Liver (tissue), 9 donors: ENCODE results near the gene RAI1. TPM values are rescaled to one million over a fixed set of nuclear protein-coding genes. Genes with fewer than 3 reads are reported as not detected.
A peak's percentile ranks its signal among the peaks of the same experiment; 100 is the strongest.

Experiments used
- DNase-seq: peaks from one replicate; pipeline ENCODE4 v3.0.0-alpha.2; 2017; ENCODE audit warnings: low spot score
- H3K27ac ChIP-seq, 2 donors: one replicate each; pipeline ENCODE4 v1.7.0; 2013; ENCODE audit warnings: inconsistent platforms in 2 of 2, low read length in 2 of 2, control low read depth in 1 of 2, low read depth in 1 of 2, mild to moderate bottlenecking in 1 of 2
- H3K27me3 ChIP-seq, 4 donors: one replicate each; pipeline versions ENCODE4 v1.6.1 to v1.7.0; 2013; ENCODE audit warnings: low read length in 3 of 4, inconsistent platforms in 1 of 4, mild to moderate bottlenecking in 1 of 4, moderate library complexity in 1 of 4; ENCODE audit not compliant: control insufficient read depth in 4 of 4, insufficient read depth in 4 of 4
- H3K36me3 ChIP-seq, 4 donors: one replicate each; pipeline versions ENCODE4 v1.6.1 to v1.7.0; 2013; ENCODE audit warnings: low read length in 3 of 4, mild to moderate bottlenecking in 3 of 4, low read depth in 1 of 4, moderate library complexity in 1 of 4; ENCODE audit not compliant: control insufficient read depth in 4 of 4, insufficient read depth in 3 of 4
- H3K4me1 ChIP-seq, 4 donors: one replicate each; pipeline versions ENCODE4 v1.6.1 to v1.7.0; 2013; ENCODE audit warnings: low read length in 3 of 4, mild to moderate bottlenecking in 3 of 4, moderate library complexity in 1 of 4; ENCODE audit not compliant: control insufficient read depth in 4 of 4, insufficient read depth in 4 of 4
- H3K4me3 ChIP-seq, 3 donors: one replicate each; pipeline versions ENCODE4 v1.6.1 to v1.7.0; 2013; ENCODE audit warnings: low read length in 3 of 3, control low read depth in 1 of 3, low read depth in 1 of 3, mild to moderate bottlenecking in 1 of 3
- H3K9ac ChIP-seq, 2 donors: one replicate each; pipeline ENCODE4 v1.7.0; 2013; ENCODE audit warnings: low read length in 2 of 2, mild to moderate bottlenecking in 2 of 2, moderate library complexity in 2 of 2, control low read depth in 1 of 2, low read depth in 1 of 2
- H3K9me3 ChIP-seq, 4 donors: one replicate each; pipeline versions ENCODE4 v1.6.1 to v1.7.0; 2013; ENCODE audit warnings: low read length in 3 of 4; ENCODE audit not compliant: control insufficient read depth in 4 of 4
- CTCF ChIP-seq: fragments of 150-350 bp; IDR thresholded peaks from 2 replicates; pipeline ENCODE4 v1.5.1; 2017; ENCODE audit warnings: improper control_type of control experiment, low read depth, low read length; ENCODE audit not compliant: missing input control
- EGR1 ChIP-seq, 2 donors: IDR thresholded peaks; 2 replicates each; pipeline ENCODE4 v1.6.1; 2016 to 2018; ENCODE audit warnings: antibody characterized with exemption in 2 of 2, low read depth in 2 of 2
- FOXA1 ChIP-seq: IDR thresholded peaks from 2 replicates; pipeline ENCODE4 v1.6.1; 2016; ENCODE audit warnings: antibody characterized with exemption
- FOXA2 ChIP-seq: IDR thresholded peaks from 2 replicates; pipeline ENCODE4 v1.6.1; 2016; ENCODE audit warnings: antibody characterized with exemption
- GABPA ChIP-seq, 2 donors: IDR thresholded peaks in 1 of 2; conservative IDR thresholded peaks in 1 of 2; 2 replicates each; pipeline ENCODE4 v1.6.1; 2016; ENCODE audit warnings: antibody characterized with exemption in 2 of 2, mild to moderate bottlenecking in 1 of 2, moderate library complexity in 1 of 2
- HNF4G ChIP-seq: IDR thresholded peaks from 2 replicates; pipeline ENCODE4 v1.6.1; 2016; ENCODE audit warnings: antibody characterized with exemption
- JUND ChIP-seq, 2 donors: IDR thresholded peaks; 2 replicates each; pipeline ENCODE4 v1.6.1; 2016; ENCODE audit warnings: antibody characterized with exemption in 2 of 2
- MAX ChIP-seq: IDR thresholded peaks from 2 replicates; pipeline ENCODE4 v1.6.1; 2016; ENCODE audit warnings: antibody characterized with exemption
- NR2F2 ChIP-seq: IDR thresholded peaks from 2 replicates; pipeline ENCODE4 v1.6.1; 2016; ENCODE audit warnings: antibody characterized with exemption
- RAD21 ChIP-seq, 2 donors: IDR thresholded peaks; 2 replicates each; pipeline ENCODE4 v1.6.1; 2016; ENCODE audit warnings: antibody characterized with exemption in 2 of 2, mild to moderate bottlenecking in 2 of 2
- RXRA ChIP-seq, 2 donors: IDR thresholded peaks; 2 replicates each; pipeline ENCODE4 v1.6.1; 2017 to 2018; ENCODE audit warnings: antibody characterized with exemption in 2 of 2, mild to moderate bottlenecking in 1 of 2
- SP1 ChIP-seq: IDR thresholded peaks from 2 replicates; pipeline ENCODE4 v1.6.1; 2018; ENCODE audit warnings: antibody characterized with exemption, mild to moderate bottlenecking
- TAF1 ChIP-seq: conservative IDR thresholded peaks from 2 replicates; pipeline ENCODE4 v1.6.1; 2016; ENCODE audit warnings: antibody characterized with exemption, mild to moderate bottlenecking
- YY1 ChIP-seq: IDR thresholded peaks from 2 replicates; pipeline ENCODE4 v1.6.1; 2016; ENCODE audit warnings: antibody characterized with exemption, mild to moderate bottlenecking
- WGBS: extraction: QIAGEN DNeasy Blood & Tissue Kit; methylation state at CpG from one replicate; pipeline ENCODE4 v1.1.7; 2013; 5-methylcytosine and 5-hydroxymethylcytosine counted together
- polyA plus RNA-seq, 2 donors: library from polyadenylated mRNA; stranded (reverse) in 1 of 2; unstranded in 1 of 2; fragments of 200-250 nt in 1 of 2; fragments of >200 nt in 1 of 2; fragmentation: Nextera tagmentation in 1 of 2; extraction: Ambion mirVana in 1 of 2; gene quantifications; one replicate each; pipeline versions ENCODE4 v1.2.1 to v1.2.3, GENCODE V29; 2013 to 2015
- total RNA-seq, 2 donors: library from RNA; depleted of rRNA; stranded (reverse); fragments of >200 nt; gene quantifications; one replicate each; pipeline ENCODE4 v1.2.3, GENCODE V29; 2014
- TF ChIP-seq, protein P1 (sequence below): IDR thresholded peaks from 2 replicates; pipeline ENCODE4 v1.6.1; 2016; ENCODE audit warnings: antibody characterized with exemption
- TF ChIP-seq, protein P2 (sequence below): IDR thresholded peaks from 2 replicates; pipeline ENCODE4 v1.6.1; 2016; ENCODE audit warnings: antibody characterized with exemption
- TF ChIP-seq, protein P3 (sequence below): IDR thresholded peaks from 2 replicates; pipeline ENCODE4 v1.6.1; 2016; ENCODE audit warnings: antibody characterized with exemption, mild to moderate bottlenecking
- donor health status: healthy.
- donor health status: healthy.
- donor health status: healthy.
- donor health status: healthy.
- donor health status: healthy.

Gene RAI1
- total and polyA plus RNA-seq, 4 donors: 0.57 to 7.6 (median 5.3) TPM

GRCh38 chr17:17815436-17816200 is 134.4 kb downstream of the RAI1 start:
- Histone ChIP-seq H3K27me3 (no peaks in the 10 kb centered on the region), H3K9me3 (no peaks in the 10 kb centered on the region), H3K4me1 (peaks cover 27 to 94% (median 59%) of the 10 kb centered on the region in 4 donors), H3K4me3 (no peak overlapping the region), H3K36me3 (peaks cover 10 to 35% (median 26%) of the 10 kb centered on the region in 4 donors), H3K27ac (peak overlapping the region in 1 of 2 donors; percentile 42), H3K9ac (no peak overlapping the region)
- WGBS: 85% methylated on average over 17 of the region's 17 CpGs
- DNase-seq: no peak
- TF ChIP-seq TAF1: no peak
- no peak for TF ChIP-seq NR2F2

- Histone ChIP-seq H3K4me3 (no peak overlapping the region), H3K36me3 (peaks cover 10 to 35% (median 26%) of the 10 kb centered on the region in 4 donors), H3K27me3 (no peaks in the 10 kb centered on the region), H3K9me3 (no peaks in the 10 kb centered on the region), H3K27ac (peak overlapping the region in 1 of 2 donors; percentile 42), H3K4me1 (peaks cover 24 to 96% (median 62%) of the 10 kb centered on the region in 4 donors), H3K9ac (no peak overlapping the region)
- WGBS: 73% methylated on average over 22 of the region's 22 CpGs
- no peak for DNase-seq
- no peak for TF ChIP-seq NR2F2
- no peak for TF ChIP-seq MAX
- no peak for TF ChIP-seq JUND (IDR thresholded peaks at IDR 0.05)
- TF ChIP-seq EGR1 (IDR thresholded peaks at IDR 0.05; ENCODE audit: low read depth in 2 of 2): no peak
- TF ChIP-seq, protein P1, sequence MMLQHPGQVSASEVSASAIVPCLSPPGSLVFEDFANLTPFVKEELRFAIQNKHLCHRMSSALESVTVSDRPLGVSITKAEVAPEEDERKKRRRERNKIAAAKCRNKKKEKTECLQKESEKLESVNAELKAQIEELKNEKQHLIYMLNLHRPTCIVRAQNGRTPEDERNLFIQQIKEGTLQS: no peak
- TF ChIP-seq RAD21 (IDR thresholded peaks at IDR 0.05): no peak
Observed at GRCh38 chr17:17816240-17816814, 135.1 kb downstream of the RAI1 start.

DNA sequence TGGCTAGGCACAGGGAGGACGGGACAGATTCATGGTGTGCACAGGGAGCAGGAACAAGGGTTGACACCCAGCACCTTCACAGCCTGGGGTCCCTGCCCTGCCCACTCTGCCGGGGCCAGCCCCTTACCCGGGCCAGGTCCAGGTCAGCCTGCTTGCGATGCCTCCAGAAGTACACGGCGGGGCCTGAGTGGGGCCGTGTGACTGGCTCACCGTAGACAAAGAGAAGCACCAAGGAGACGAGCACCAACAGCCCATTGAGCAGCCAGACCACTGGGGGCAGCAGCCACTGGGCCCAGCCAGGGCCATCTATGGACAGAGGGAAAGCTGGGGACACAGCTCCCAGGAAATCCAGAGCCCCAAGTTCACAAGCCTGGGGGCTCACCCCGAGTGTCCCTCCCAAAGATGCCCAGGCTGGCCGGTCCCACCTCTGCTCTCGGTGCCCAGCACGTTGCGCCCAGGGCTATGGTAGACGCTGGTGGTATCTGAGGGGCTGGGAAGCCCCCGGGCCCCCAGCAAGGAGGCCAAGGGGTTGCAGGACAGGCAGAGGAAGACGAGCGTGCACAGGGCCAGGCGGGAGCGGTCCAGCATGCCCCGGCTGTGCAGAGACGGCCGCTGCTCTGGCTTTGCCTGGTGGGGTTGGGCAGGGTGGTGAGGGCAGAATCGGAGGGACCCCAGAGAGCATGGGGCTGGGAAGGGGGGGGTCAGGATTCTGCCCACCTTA is 135.7 kb downstream of the RAI1 start:
- no peak for DNase-seq
- H3K9ac ChIP-seq: no peak overlapping the region
- H3K27ac ChIP-seq: peak overlapping the region; percentile 11 to 21
- H3K27me3 ChIP-seq: no peaks in the 10 kb centered on the region
- no peaks in the 10 kb centered on the region for H3K9me3 ChIP-seq
- H3K4me1 ChIP-seq: peaks cover 23 to 96% (median 58%) of the 10 kb centered on the region in 4 donors
- WGBS: 79% methylated on average over 24 of the region's 24 CpGs
- peaks cover 10 to 35% (median 26%) of the 10 kb centered on the region in 4 donors for H3K36me3 ChIP-seq
- H3K4me3 ChIP-seq: no peak overlapping the region
- TF ChIP-seq RXRA (IDR thresholded peaks at IDR 0.05): no peak
- TF ChIP-seq FOXA2: no peak
- no peak for TF ChIP-seq CTCF
- TF ChIP-seq GABPA (IDR thresholded peaks at IDR 0.05 in 1 of 2, conservative IDR thresholded peaks at IDR 0.05 in 1 of 2): no peak
- no peak for TF ChIP-seq JUND (IDR thresholded peaks at IDR 0.05)
- TF ChIP-seq, protein P1: no peak
- TF ChIP-seq, protein P2, sequence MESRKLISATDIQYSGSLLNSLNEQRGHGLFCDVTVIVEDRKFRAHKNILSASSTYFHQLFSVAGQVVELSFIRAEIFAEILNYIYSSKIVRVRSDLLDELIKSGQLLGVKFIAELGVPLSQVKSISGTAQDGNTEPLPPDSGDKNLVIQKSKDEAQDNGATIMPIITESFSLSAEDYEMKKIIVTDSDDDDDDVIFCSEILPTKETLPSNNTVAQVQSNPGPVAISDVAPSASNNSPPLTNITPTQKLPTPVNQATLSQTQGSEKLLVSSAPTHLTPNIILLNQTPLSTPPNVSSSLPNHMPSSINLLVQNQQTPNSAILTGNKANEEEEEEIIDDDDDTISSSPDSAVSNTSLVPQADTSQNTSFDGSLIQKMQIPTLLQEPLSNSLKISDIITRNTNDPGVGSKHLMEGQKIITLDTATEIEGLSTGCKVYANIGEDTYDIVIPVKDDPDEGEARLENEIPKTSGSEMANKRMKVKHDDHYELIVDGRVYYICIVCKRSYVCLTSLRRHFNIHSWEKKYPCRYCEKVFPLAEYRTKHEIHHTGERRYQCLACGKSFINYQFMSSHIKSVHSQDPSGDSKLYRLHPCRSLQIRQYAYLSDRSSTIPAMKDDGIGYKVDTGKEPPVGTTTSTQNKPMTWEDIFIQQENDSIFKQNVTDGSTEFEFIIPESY: no peak
- no peak for TF ChIP-seq HNF4G
- no peak for TF ChIP-seq RAD21 (IDR thresholded peaks at IDR 0.05)
- no peak for TF ChIP-seq TAF1
- TF ChIP-seq, protein P3, sequence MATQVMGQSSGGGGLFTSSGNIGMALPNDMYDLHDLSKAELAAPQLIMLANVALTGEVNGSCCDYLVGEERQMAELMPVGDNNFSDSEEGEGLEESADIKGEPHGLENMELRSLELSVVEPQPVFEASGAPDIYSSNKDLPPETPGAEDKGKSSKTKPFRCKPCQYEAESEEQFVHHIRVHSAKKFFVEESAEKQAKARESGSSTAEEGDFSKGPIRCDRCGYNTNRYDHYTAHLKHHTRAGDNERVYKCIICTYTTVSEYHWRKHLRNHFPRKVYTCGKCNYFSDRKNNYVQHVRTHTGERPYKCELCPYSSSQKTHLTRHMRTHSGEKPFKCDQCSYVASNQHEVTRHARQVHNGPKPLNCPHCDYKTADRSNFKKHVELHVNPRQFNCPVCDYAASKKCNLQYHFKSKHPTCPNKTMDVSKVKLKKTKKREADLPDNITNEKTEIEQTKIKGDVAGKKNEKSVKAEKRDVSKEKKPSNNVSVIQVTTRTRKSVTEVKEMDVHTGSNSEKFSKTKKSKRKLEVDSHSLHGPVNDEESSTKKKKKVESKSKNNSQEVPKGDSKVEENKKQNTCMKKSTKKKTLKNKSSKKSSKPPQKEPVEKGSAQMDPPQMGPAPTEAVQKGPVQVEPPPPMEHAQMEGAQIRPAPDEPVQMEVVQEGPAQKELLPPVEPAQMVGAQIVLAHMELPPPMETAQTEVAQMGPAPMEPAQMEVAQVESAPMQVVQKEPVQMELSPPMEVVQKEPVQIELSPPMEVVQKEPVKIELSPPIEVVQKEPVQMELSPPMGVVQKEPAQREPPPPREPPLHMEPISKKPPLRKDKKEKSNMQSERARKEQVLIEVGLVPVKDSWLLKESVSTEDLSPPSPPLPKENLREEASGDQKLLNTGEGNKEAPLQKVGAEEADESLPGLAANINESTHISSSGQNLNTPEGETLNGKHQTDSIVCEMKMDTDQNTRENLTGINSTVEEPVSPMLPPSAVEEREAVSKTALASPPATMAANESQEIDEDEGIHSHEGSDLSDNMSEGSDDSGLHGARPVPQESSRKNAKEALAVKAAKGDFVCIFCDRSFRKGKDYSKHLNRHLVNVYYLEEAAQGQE: no peak
- no peak for TF ChIP-seq SP1
- TF ChIP-seq FOXA1: no peak
- TF ChIP-seq YY1: no peak
